Motor neuron (in vitro differentiated cells): ENCODE data around the gene NPR2. TPM values are rescaled to one million over a fixed set of nuclear protein-coding genes. Genes with fewer than 3 reads are reported as not detected.

Experiments used
- ATAC-seq, 8 experiments: fragments of 200-7000 bp; cut with Tn5 transposase; replicated peaks in 6 of 8; 2 replicates each; pipeline ENCODE4 v1.8.0; 2021; ENCODE audit warnings: mild to moderate bottlenecking in 8 of 8, moderate library complexity in 8 of 8
- H3K27ac ChIP-seq, 2 donors: fragments of 250-450 bp; sonication (Bioruptor Pico); 2 replicates each; pipeline ENCODE4 v1.9.0; 2021; ENCODE audit warnings: antibody characterized with exemption in 2 of 2, mild to moderate bottlenecking in 2 of 2, moderate library complexity in 1 of 2
- H3K4me1 ChIP-seq, 2 donors: fragments of 250-450 bp; sonication (Bioruptor Pico); replicated peaks in 1 of 2; 2 replicates each; pipeline ENCODE4 v1.6.1; 2021; ENCODE audit warnings: antibody characterized with exemption in 2 of 2, mild to moderate bottlenecking in 2 of 2, moderate library complexity in 1 of 2
- H3K4me3 ChIP-seq, 5 donors: fragments of 250-450 bp; sonication (Bioruptor Pico); 2 replicates each; pipeline ENCODE4 v1.9.0; 2021; ENCODE audit warnings: antibody characterized with exemption in 5 of 5, mild to moderate bottlenecking in 5 of 5, moderate library complexity in 4 of 5
- WGBS, 10 experiments: fragments of 450-650 bp; shearing (Covaris generic); methylation state at CpG; one replicate each; pipeline ENCODE4 v1.0.0; 2022; 5-methylcytosine and 5-hydroxymethylcytosine counted together
- in situ Hi-C, 9 experiments: fragments of 400-800 bp; cut with MboI; loops; one replicate each; pipeline ENCODE4 v1.15.0; 2021; ENCODE audit warnings: low sequenced_read_pairs in 9 of 9, low pct_unique_long_range_greater_than_20kb in 2 of 9; ENCODE audit not compliant: unreplicated experiment in 9 of 9
- total RNA-seq, 8 experiments: library from RNA; unstranded; fragments of 300-600 nt; gene quantifications; 2 replicates each; pipeline versions ENCODE4 v1.2.3 to v1.2.4, GENCODE V29; 2022

NPR2 gene
- total RNA-seq, 8 experiments from 2014 or later, result 5.5 to 37.8 (median 14.6) TPM

GRCh38 chr9:35813434-35814105 is 22.2 kb downstream of the NPR2 start:
- ATAC-seq, result no peak
- WGBS, 10 experiments, result 67 to 97% (median 89%) methylated on average over 1 to 8 of the region's 10 CpGs; no CpG with 5 or more reads in 2 of the 10 experiments
- in situ Hi-C loops, result no loop called here
- peaks cover 13 to 14% of the 10 kb centered on the region in 2 donors for H3K4me1 ChIP-seq
- H3K27ac ChIP-seq, result peak overlapping the region; percentile 5 to 87
- no peak overlapping the region for H3K4me3 ChIP-seq

- WGBS, 10 experiments, result 7 to 43% (median 17%) methylated on average over 3 to 15 of the region's 29 CpGs; no CpG with 5 or more reads in 2 of the 10 experiments
- peak overlapping the region; percentile 87 to 95 for H3K27ac ChIP-seq
- in situ Hi-C loops, result no loop called here
- peak overlapping the region; percentile 57 to 94 (median 80) for H3K4me3 ChIP-seq
- peak; percentile 8 to 36 (median 22) for ATAC-seq
- H3K4me1 ChIP-seq, result peaks cover 13 to 14% of the 10 kb centered on the region in 2 donors
These were observed 22.9 kb downstream of the NPR2 start for GRCh38 chr9:35814106-35814840.

GRCh38 chr9:35814841-35815543 is 23.6 kb downstream of the NPR2 start, which contains the start of gene HINT2:
Gene HINT2 (minus strand): TSS chr9:35815042. CDS start chr9:35814979, 63 bp downstream.
- in situ Hi-C loops, result no loop called here
- ATAC-seq, result peak; percentile 83 to 90 (median 86)
- Histone ChIP-seq H3K27ac (peak within 1 kb of the TSS; percentile 87 to 95), H3K4me1 (peaks cover 13 to 14% of the 10 kb centered on the region in 2 donors), H3K4me3 (peak within 1 kb of the TSS; percentile 57 to 94 (median 80))
- 0% methylated on average over 3 to 6 of the region's 52 CpGs; no CpG with 5 or more reads in 5 of the 10 experiments for WGBS, 10 experiments

GRCh38 chr9:35816708-35817107 is 25.3 kb downstream of the NPR2 start:
- Histone ChIP-seq H3K27ac (no peak overlapping the region), H3K4me3 (no peak overlapping the region), H3K4me1 (peaks cover 13 to 14% of the 10 kb centered on the region in 2 donors)
- no peak for ATAC-seq
- WGBS, 10 experiments, result 20 to 100% (median 73%) methylated on average over 1 of the region's 1 CpG; no CpG with 5 or more reads in 4 of the 10 experiments
- in situ Hi-C loops, result no loop called here

- peaks cover 6 to 7% of the 10 kb centered on the region in 2 donors for H3K4me1 ChIP-seq
- no peak overlapping the region for H3K4me3 ChIP-seq
- WGBS, 10 experiments, result 67 to 80% methylated on average over 1 to 2 of the region's 3 CpGs; no CpG with 5 or more reads in 8 of the 10 experiments
- H3K27ac ChIP-seq, result no peak overlapping the region
- ATAC-seq, result no peak
- in situ Hi-C loops, result no loop called here
These were observed 26.9 kb downstream of the NPR2 start for GRCh38 chr9:35818341-35818740.

- in situ Hi-C loops, result no loop called here
These were observed 28.7 kb downstream of the NPR2 start for GRCh38 chr9:35820076-35820475.

GRCh38 chr9:35822926-35823325 is 31.5 kb downstream of the NPR2 start:
- no peak for ATAC-seq
- H3K4me3 ChIP-seq, result no peak overlapping the region
- no peak overlapping the region for H3K27ac ChIP-seq
- H3K4me1 ChIP-seq, result no peaks in the 10 kb centered on the region
- in situ Hi-C loops, result no loop called here

More at GRCh38 chr9:35820076-35820475, 28.7 kb downstream of the NPR2 start:
- no peak for ATAC-seq
- Histone ChIP-seq H3K4me1 (no peaks in the 10 kb centered on the region), H3K4me3 (no peak overlapping the region), H3K27ac (no peak overlapping the region)

- Histone ChIP-seq H3K4me3 (no peak overlapping the region), H3K4me1 (peaks cover 14 to 17% of the 10 kb centered on the region in 2 donors), H3K27ac (no peak overlapping the region)
- in situ Hi-C loops, result no loop called here
- ATAC-seq, result peak in 3 of 8 experiments; percentile 42 to 51 (median 47)
- 66 to 100% (median 81%) methylated on average over 1 to 3 of the region's 4 CpGs; no CpG with 5 or more reads in 6 of the 10 experiments for WGBS, 10 experiments
These were observed 34.8 kb downstream of the NPR2 start for GRCh38 chr9:35826071-35826701.

- H3K27ac ChIP-seq, result no peak overlapping the region
- 19 to 100% (median 88%) methylated on average over 1 to 3 of the region's 3 CpGs; no CpG with 5 or more reads in 3 of the 10 experiments for WGBS, 10 experiments
- in situ Hi-C loops, result no loop called here
- no peak overlapping the region for H3K4me3 ChIP-seq
- H3K4me1 ChIP-seq, result peaks cover 17 to 18% of the 10 kb centered on the region in 2 donors
- ATAC-seq, result no peak
These were observed 36.1 kb downstream of the NPR2 start for GRCh38 chr9:35827486-35827885.

GRCh38 chr9:35828716-35829083 is 37.3 kb downstream of the NPR2 start, which contains the start of gene FAM221B:
Gene FAM221B (minus strand): TSS chr9:35828732. CDS start chr9:35826161, 2,571 bp downstream.
- peak in 7 of 8 experiments; percentile 4 to 49 (median 28) for ATAC-seq
- Histone ChIP-seq H3K27ac (peak within 1 kb of the TSS; percentile 75 to 83), H3K4me1 (peaks cover 17 to 18% of the 10 kb centered on the region in 2 donors), H3K4me3 (peak within 1 kb of the TSS; percentile 53 to 99 (median 92))
- in situ Hi-C loops, result no loop called here
- WGBS, 10 experiments, result 0 to 20% (median 3%) methylated on average over 1 to 8 of the region's 21 CpGs; no CpG with 5 or more reads in 5 of the 10 experiments

- Histone ChIP-seq H3K27ac (peak within 1 kb of the TSS; percentile 75 to 83), H3K4me1 (peaks cover 17 to 18% of the 10 kb centered on the region in 2 donors), H3K4me3 (peak within 1 kb of the TSS; percentile 53 to 99 (median 92))
- WGBS, 10 experiments, result 0% methylated on average over 4 of the region's 53 CpGs; no CpG with 5 or more reads in 9 of the 10 experiments
- in situ Hi-C loops, result no loop called here
- peak; percentile 78 to 95 (median 91) for ATAC-seq
These were observed 37.8 kb downstream of the NPR2 start, which contains the start of gene TMEM8B for GRCh38 chr9:35829084-35829763. Gene TMEM8B (plus strand): TSS chr9:35829228. CDS start chr9:35829448, 220 bp downstream.

GRCh38 chr9:35829764-35830096 is 38.3 kb downstream of the NPR2 start:
- 10% methylated on average over 2 of the region's 2 CpGs; no CpG with 5 or more reads in 9 of the 10 experiments for WGBS, 10 experiments
- in situ Hi-C loops, result no loop called here
- Histone ChIP-seq H3K27ac (peak overlapping the region; percentile 75 to 79), H3K4me3 (peak overlapping the region; percentile 53 to 99 (median 92)), H3K4me1 (peaks cover 17 to 18% of the 10 kb centered on the region in 2 donors)
- no peak for ATAC-seq
